Skeletal muscle tissue (tissue), 4 donors: ENCODE measurements around the gene G6PC1. TPM values are rescaled to one million over a fixed set of nuclear protein-coding genes. Genes with fewer than 3 reads are reported as not detected.
"Not testable (repeated sequence)": the region's sequence is repeated elsewhere in the genome, so short reads cannot be mapped to it uniquely, and the experiment has no call there.

Experiments
- H3K27ac ChIP-seq: one replicate; pipeline ENCODE4 v1.7.0; 2013; ENCODE audit warnings: mild to moderate bottlenecking, low read depth, low read length, inconsistent platforms
- H3K27me3 ChIP-seq, 3 donors: one replicate each; pipeline ENCODE4 v1.7.0; 2013; ENCODE audit warnings: low read length in 3 of 3; ENCODE audit not compliant: control insufficient read depth in 3 of 3, insufficient read depth in 3 of 3
- H3K36me3 ChIP-seq, 3 donors: one replicate each; pipeline ENCODE4 v1.7.0; 2013; ENCODE audit warnings: low read length in 3 of 3; ENCODE audit not compliant: control insufficient read depth in 3 of 3, insufficient read depth in 3 of 3
- H3K4me1 ChIP-seq, 3 donors: one replicate each; pipeline ENCODE4 v1.7.0; 2013; ENCODE audit warnings: low read length in 3 of 3, mild to moderate bottlenecking in 3 of 3; ENCODE audit not compliant: control insufficient read depth in 3 of 3, insufficient read depth in 3 of 3
- H3K4me3 ChIP-seq, 3 donors: one replicate each; pipeline ENCODE4 v1.7.0; 2013; ENCODE audit warnings: low read length in 3 of 3
- H3K9ac ChIP-seq, 3 donors: one replicate each; pipeline ENCODE4 v1.7.0; 2013; ENCODE audit warnings: low read length in 3 of 3, mild to moderate bottlenecking in 3 of 3, moderate library complexity in 2 of 3, low read depth in 1 of 3
- H3K9me3 ChIP-seq, 3 donors: one replicate each; pipeline ENCODE4 v1.7.0; 2013; ENCODE audit warnings: low read length in 3 of 3; ENCODE audit not compliant: control insufficient read depth in 3 of 3
- total RNA-seq: library from RNA; depleted of rRNA; stranded (reverse); fragments of >200 nt; gene quantifications from one replicate; pipeline ENCODE4 v1.2.3, GENCODE V29; 2014
- donor health status: Osteomylitis.

The G6PC1 gene
- total RNA-seq, result not detected

GRCh38 chr17:42900460-42901331, at the start of gene G6PC1:
Gene G6PC1 (plus strand): TSS chr17:42900799. CDS start chr17:42900877, 78 bp downstream.
- H3K27me3 ChIP-seq, result peaks cover 0 to 3% (median 0%) of the 10 kb centered on the region in 3 donors
- H3K9ac ChIP-seq, result no peak within 1 kb of the TSS
- no peak within 1 kb of the TSS for H3K4me3 ChIP-seq
- H3K36me3 ChIP-seq, result no peaks in the 10 kb centered on the region
- no peak within 1 kb of the TSS for H3K27ac ChIP-seq
- no peaks in the 10 kb centered on the region for H3K9me3 ChIP-seq
- peaks cover 0 to 3% (median 0%) of the 10 kb centered on the region in 3 donors for H3K4me1 ChIP-seq

- Histone ChIP-seq H3K9ac (peak within 1 kb of the TSS; percentile 50 to 74 (median 51)), H3K36me3 (peaks cover 1 to 2% (median 2%) of the 10 kb centered on the region in 3 donors)
These were observed 49.6 kb upstream of the G6PC1 start, which contains the start of gene AOC3 for GRCh38 chr17:42850954-42851353. Gene AOC3 (plus strand): TSS chr17:42851199. CDS start chr17:42851344, 145 bp downstream.

GRCh38 chr17:42851371-42852240, 49.0 kb upstream of the G6PC1 start:
- Histone ChIP-seq H3K4me3 (peak overlapping the region; percentile 40 to 72 (median 69)), H3K27ac (peak overlapping the region; percentile 75), H3K9ac (peak overlapping the region; percentile 50 to 74 (median 51)), H3K4me1 (peaks cover 3 to 13% (median 6%) of the 10 kb centered on the region in 3 donors), H3K27me3 (peaks cover 3 to 23% (median 6%) of the 10 kb centered on the region in 3 donors)
- not testable (repeated sequence) for H3K36me3 ChIP-seq, H3K9me3 ChIP-seq

More at GRCh38 chr17:42850954-42851353, 49.6 kb upstream of the G6PC1 start, which contains the start of gene AOC3:
- H3K4me1 ChIP-seq, result peaks cover 3 to 13% (median 6%) of the 10 kb centered on the region in 3 donors
- peak within 1 kb of the TSS; percentile 40 to 72 (median 69) for H3K4me3 ChIP-seq
- peaks cover 3 to 23% (median 6%) of the 10 kb centered on the region in 3 donors for H3K27me3 ChIP-seq
- no peaks in the 10 kb centered on the region for H3K9me3 ChIP-seq
- H3K27ac ChIP-seq, result peak within 1 kb of the TSS; percentile 75

- Histone ChIP-seq H3K9ac (peak overlapping the region; percentile 62 to 78 (median 74)), H3K36me3 (peaks cover 0 to 2% (median 0%) of the 10 kb centered on the region in 3 donors), H3K27ac (peak overlapping the region; percentile 71), H3K27me3 (peaks cover 3 to 23% (median 6%) of the 10 kb centered on the region in 3 donors), H3K4me3 (peak overlapping the region; percentile 49 to 70 (median 69)), H3K4me1 (peaks cover 0 to 13% (median 6%) of the 10 kb centered on the region in 3 donors), H3K9me3 (no peaks in the 10 kb centered on the region)
These were observed 48.2 kb upstream of the G6PC1 start for GRCh38 chr17:42852351-42852750.

- Histone ChIP-seq H3K4me3 (peak overlapping the region; percentile 49 to 70 (median 69)), H3K27ac (peak overlapping the region; percentile 71), H3K27me3 (peaks cover 3 to 23% (median 6%) of the 10 kb centered on the region in 3 donors), H3K36me3 (peaks cover 0 to 2% (median 0%) of the 10 kb centered on the region in 3 donors), H3K4me1 (peaks cover 0 to 13% (median 6%) of the 10 kb centered on the region in 3 donors), H3K9me3 (no peaks in the 10 kb centered on the region), H3K9ac (peak overlapping the region; percentile 15 to 78 (median 20))
These were observed 47.6 kb upstream of the G6PC1 start for GRCh38 chr17:42853004-42853403.

DNA sequence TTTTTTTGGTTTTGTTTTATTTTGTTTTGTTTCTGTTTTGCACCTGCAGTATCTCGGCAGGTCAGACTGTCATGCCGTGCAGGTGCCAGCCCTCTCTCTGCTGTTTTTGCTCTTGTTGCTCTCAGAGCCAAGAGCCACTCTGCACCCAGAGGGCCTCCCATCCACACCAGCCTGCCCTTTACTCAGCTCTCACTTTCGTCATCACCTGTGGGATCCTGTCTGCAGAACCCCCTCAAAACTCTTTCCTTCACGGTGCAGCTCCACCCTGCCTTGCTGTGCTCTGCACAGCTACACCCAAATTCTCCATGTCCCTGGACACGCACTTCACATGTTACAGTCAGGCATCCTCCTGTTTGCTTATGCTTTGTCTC, 47.0 kb upstream of the G6PC1 start:
- peaks cover 3 to 23% (median 6%) of the 10 kb centered on the region in 3 donors for H3K27me3 ChIP-seq
- peaks cover 0 to 2% (median 0%) of the 10 kb centered on the region in 3 donors for H3K36me3 ChIP-seq
- peaks cover 0 to 13% (median 6%) of the 10 kb centered on the region in 3 donors for H3K4me1 ChIP-seq
- H3K4me3 ChIP-seq, result peak overlapping the region; percentile 49 to 70 (median 69)
- peak overlapping the region; percentile 10 to 30 (median 20) for H3K9ac ChIP-seq
- H3K27ac ChIP-seq, result no peak overlapping the region
- H3K9me3 ChIP-seq, result no peaks in the 10 kb centered on the region

GRCh38 chr17:42853968-42854790, 46.4 kb upstream of the G6PC1 start:
- Histone ChIP-seq H3K27me3 (peaks cover 3 to 23% (median 6%) of the 10 kb centered on the region in 3 donors), H3K9ac (peak overlapping the region; percentile 10 to 30 (median 25)), H3K27ac (no peak overlapping the region), H3K4me1 (peaks cover 0 to 13% (median 6%) of the 10 kb centered on the region in 3 donors), H3K9me3 (no peaks in the 10 kb centered on the region), H3K36me3 (peaks cover 0 to 2% (median 0%) of the 10 kb centered on the region in 3 donors), H3K4me3 (peak overlapping the region; percentile 49 to 70 (median 69))

DNA sequence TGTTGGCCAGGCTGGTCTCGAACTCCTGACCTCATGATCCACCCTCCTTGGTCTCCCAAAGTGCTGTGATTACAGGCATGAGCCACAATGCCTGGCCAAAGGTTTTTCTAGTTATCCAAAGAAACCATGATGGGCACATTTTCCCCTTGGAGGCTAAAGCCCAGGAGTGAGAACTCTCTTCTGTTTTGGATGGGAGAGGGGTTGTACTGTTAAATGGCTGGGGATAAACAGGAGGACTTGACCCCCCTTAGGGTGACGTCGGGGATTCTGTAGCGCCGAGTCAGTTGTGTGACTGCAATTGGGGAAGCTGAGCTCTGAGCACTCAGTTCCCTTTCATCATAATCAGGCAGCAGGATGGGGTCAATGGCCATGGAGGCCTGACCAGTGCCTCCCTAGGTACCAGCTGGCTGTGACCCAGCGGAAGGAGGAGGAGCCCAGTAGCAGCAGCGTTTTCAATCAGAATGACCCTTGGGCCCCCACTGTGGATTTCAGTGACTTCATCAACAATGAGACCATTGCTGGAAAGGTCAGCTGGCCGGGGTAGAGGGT, 45.5 kb upstream of the G6PC1 start:
- Histone ChIP-seq H3K27ac (no peak overlapping the region), H3K27me3 (peaks cover 3 to 23% (median 6%) of the 10 kb centered on the region in 3 donors), H3K4me1 (peaks cover 0 to 5% (median under 1%) of the 10 kb centered on the region in 3 donors), H3K4me3 (no peak overlapping the region), H3K36me3 (peaks cover 0 to 2% (median 0%) of the 10 kb centered on the region in 3 donors), H3K9me3 (no peaks in the 10 kb centered on the region), H3K9ac (peak overlapping the region in 1 of 3 donors; percentile 12)
